Heart left ventricle (tissue), 16 donors: ENCODE data around the gene PANX3. TPM values are rescaled to one million over a fixed set of nuclear protein-coding genes. Genes with fewer than 3 reads are reported as not detected.

Source experiments
- ATAC-seq, 4 donors: fragments of 200-7000 bp; cut with Tn5 transposase; one replicate each; pipeline ENCODE4 v1.9.1; 2020 to 2022; ENCODE audit warnings: moderate library complexity in 4 of 4, mild to moderate bottlenecking in 3 of 4, moderate number of reproducible peaks in 1 of 4
- DNase-seq, 5 donors: peaks; one replicate each; pipeline ENCODE4 v3.0.0-alpha.2; 2020
- H3K27ac ChIP-seq, 12 donors: fragments of 200-600 bp; sonication (generic) in 4 of 12; one replicate each; pipeline versions ENCODE4 v1.5.0 to v1.8.0; 2016 to 2022; ENCODE audit warnings: mild to moderate bottlenecking in 2 of 12
- H3K27me3 ChIP-seq, 9 donors: fragments of 200-600 bp; sonication (generic) in 2 of 9; one replicate each; pipeline versions ENCODE4 v1.5.1 to v1.8.0; 2016 to 2022; ENCODE audit warnings: mild to moderate bottlenecking in 3 of 9
- H3K36me3 ChIP-seq, 9 donors: fragments of 200-600 bp; sonication (generic) in 2 of 9; one replicate each; pipeline versions ENCODE4 v1.5.0 to v1.8.0; 2018 to 2022; ENCODE audit warnings: mild to moderate bottlenecking in 2 of 9
- H3K4me1 ChIP-seq, 12 donors: fragments of 200-600 bp; sonication (generic) in 4 of 12; one replicate each; pipeline versions ENCODE4 v1.5.0 to v1.8.0; 2016 to 2022; ENCODE audit warnings: mild to moderate bottlenecking in 3 of 12
- H3K4me3 ChIP-seq, 12 donors: fragments of 200-600 bp; sonication (generic) in 4 of 12; one replicate each; pipeline versions ENCODE4 v1.5.0 to v1.8.0; 2017 to 2022; ENCODE audit warnings: mild to moderate bottlenecking in 9 of 12, moderate library complexity in 4 of 12
- H3K9me3 ChIP-seq, 12 donors: fragments of 200-600 bp; sonication (generic) in 4 of 12; one replicate each; pipeline versions ENCODE4 v1.5.0 to v1.8.0; 2016 to 2022; ENCODE audit warnings: mild to moderate bottlenecking in 1 of 12
- POLR2A ChIP-seq, 2 donors: fragments of 450-650 bp; IDR thresholded peaks; one replicate each; pipeline ENCODE4 v1.6.1; 2017; ENCODE audit warnings: antibody characterized with exemption in 2 of 2, mild to moderate bottlenecking in 2 of 2, moderate library complexity in 2 of 2
- WGBS, 4 donors: extraction: QIAGEN DNeasy Blood & Tissue Kit in 2 of 4; methylation state at CpG; one replicate each; pipeline versions ENCODE4 v1.1.5 to v1.1.7; 2013 to 2018; 5-methylcytosine and 5-hydroxymethylcytosine counted together
- intact Hi-C, 10 donors: fragments of 100-400 bp; cut with DNase I; formaldehyde crosslinking; loops; one replicate each; pipeline versions ENCODE4 v1.11.1 to v1.14.2; 2022
- polyA plus RNA-seq, 2 donors: library from polyadenylated mRNA; stranded (reverse); fragments of 200-250 nt; gene quantifications; one replicate each; pipeline ENCODE4 v1.2.3, GENCODE V29; 2013
- total RNA-seq, 9 donors: library from RNA; depleted of rRNA in 2 of 9; stranded (reverse); fragments of >200 nt in 2 of 9; fragmentation: NEBNext Ultra II Directional in 3 of 9; extraction: Animal tissue kit (Norgen Biotek cat#: 25700) in 3 of 9; gene quantifications; one replicate each; pipeline versions ENCODE4 v1.1.0 to v1.2.4, GENCODE V29; 2016 to 2023
- TF ChIP-seq, protein P1 (sequence below), 12 donors: fragments of 200-600 bp; sonication (generic) in 4 of 12; IDR thresholded peaks; one replicate each; pipeline versions ENCODE4 v1.5.0 to v1.8.0; 2018 to 2022; ENCODE audit warnings: antibody characterized with exemption in 12 of 12, mild to moderate bottlenecking in 5 of 12
- donor health status: ischemic (EF 13 %, LVEDD 7.1; RV severe dilation, severe dysfunction).
- donor health status: healthy with polysubstance abuse.
- donor health status: DM: no; HTN: yes; CAD: no.
- donor health status: DM: no; HTN: no; CAD: no.
- donor health status: ischemic (EF 25% LVEDD 6.9; RV normal size, moderate dysfunction).
- donor health status: ischemic (EF 25% LVEDD 5.7; RV mildly dilated, moderate dysfunction).
- donor health status: healthy.
- donor health status: DM: yes; HTN: yes; CAD: no.
- donor health status: ischemic (EF 35%, LVEDD 5.7; RV mildly dilated, moderate dysfunction).
- donor health status: nonischemic (EF 11% LVEDD 7.7; RV severe dilation, severe dysfunction).
- donor health status: DM: yes; HTN: yes; CAD: no.
- donor health status: PGD.
- donor health status: ischemic (EF 29% LVEDD 5.4; RV normal size, mild dysfunction).
- donor health status: nonischemic (EF 23%, LVEDD 6.1; RV moderate dilation, normal function).

PANX3 gene
- total and polyA plus RNA-seq, 11 donors: not detected

DNA sequence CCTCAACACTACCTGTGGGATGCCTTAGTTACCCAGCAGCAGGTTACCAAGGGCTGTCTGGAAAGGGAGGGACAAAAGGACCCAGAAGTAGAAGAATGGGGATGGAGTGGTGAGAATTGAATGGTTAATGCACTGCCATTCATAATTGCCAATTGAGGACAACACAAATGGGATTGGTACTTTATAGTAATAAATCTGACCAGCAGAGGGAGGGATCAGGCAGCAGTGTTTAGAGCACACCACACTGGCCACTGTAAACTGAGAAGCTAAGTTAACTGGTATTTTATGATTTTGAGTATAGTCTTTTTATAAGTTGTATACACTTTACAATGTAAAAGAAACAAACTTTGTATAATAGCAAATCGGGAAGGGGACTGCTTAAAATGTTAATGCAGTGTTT is 22.1 kb downstream of the PANX3 start:
- intact Hi-C loops: no loop called here
- peaks cover 2 to 100% (median 98%) of the 10 kb centered on the region in 9 donors for H3K36me3 ChIP-seq

DNA sequence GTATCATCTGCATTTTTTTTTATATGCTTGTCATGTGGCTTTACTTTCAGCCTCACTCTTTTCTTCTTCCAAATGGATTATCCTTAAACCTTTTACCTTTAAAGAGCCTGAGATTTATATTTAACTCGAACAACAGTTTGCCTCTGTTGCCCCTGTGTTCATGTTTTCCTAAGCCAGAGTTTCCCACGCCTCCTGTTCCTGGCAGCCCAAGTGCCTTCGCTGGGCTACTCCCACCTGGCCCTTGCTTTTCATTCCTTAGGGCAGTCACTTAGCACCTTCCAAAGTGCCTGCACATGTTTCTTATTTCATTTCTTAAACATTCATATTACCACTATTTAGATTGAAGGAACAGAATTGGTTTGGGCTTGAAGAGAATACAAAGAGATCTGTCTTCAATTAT is 24.7 kb downstream of the PANX3 start:
- H3K36me3 ChIP-seq: peaks cover 2 to 92% (median 86%) of the 10 kb centered on the region in 9 donors
- ATAC-seq: no peak
- TF ChIP-seq, protein P1, sequence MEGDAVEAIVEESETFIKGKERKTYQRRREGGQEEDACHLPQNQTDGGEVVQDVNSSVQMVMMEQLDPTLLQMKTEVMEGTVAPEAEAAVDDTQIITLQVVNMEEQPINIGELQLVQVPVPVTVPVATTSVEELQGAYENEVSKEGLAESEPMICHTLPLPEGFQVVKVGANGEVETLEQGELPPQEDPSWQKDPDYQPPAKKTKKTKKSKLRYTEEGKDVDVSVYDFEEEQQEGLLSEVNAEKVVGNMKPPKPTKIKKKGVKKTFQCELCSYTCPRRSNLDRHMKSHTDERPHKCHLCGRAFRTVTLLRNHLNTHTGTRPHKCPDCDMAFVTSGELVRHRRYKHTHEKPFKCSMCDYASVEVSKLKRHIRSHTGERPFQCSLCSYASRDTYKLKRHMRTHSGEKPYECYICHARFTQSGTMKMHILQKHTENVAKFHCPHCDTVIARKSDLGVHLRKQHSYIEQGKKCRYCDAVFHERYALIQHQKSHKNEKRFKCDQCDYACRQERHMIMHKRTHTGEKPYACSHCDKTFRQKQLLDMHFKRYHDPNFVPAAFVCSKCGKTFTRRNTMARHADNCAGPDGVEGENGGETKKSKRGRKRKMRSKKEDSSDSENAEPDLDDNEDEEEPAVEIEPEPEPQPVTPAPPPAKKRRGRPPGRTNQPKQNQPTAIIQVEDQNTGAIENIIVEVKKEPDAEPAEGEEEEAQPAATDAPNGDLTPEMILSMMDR (IDR thresholded peaks at IDR 0.05): no peak
- no peak for TF ChIP-seq POLR2A (IDR thresholded peaks at IDR 0.05)
- H3K4me1 ChIP-seq: no peaks in the 10 kb centered on the region
- no peak overlapping the region for H3K4me3 ChIP-seq
- intact Hi-C loops: no loop called here
- no peak for DNase-seq
- no peak overlapping the region for H3K27ac ChIP-seq
- 78 to 87% (median 82%) methylated on average over 3 of the region's 3 CpGs for WGBS, 4 donors
- H3K9me3 ChIP-seq: no peaks in the 10 kb centered on the region
- H3K27me3 ChIP-seq: no peaks in the 10 kb centered on the region

More for the DNA sequence above, 22.1 kb downstream of the PANX3 start:
- H3K4me1 ChIP-seq: no peaks in the 10 kb centered on the region
- WGBS, 4 donors: 86 to 97% (median 94%) methylated on average over 1 of the region's 1 CpG
- no peak for ATAC-seq
- H3K27me3 ChIP-seq: no peaks in the 10 kb centered on the region
- no peak for TF ChIP-seq POLR2A (IDR thresholded peaks at IDR 0.05)
- TF ChIP-seq, protein P1 (IDR thresholded peaks at IDR 0.05): peak in 2 of 12 donors; percentile 15 to 16
- no peak overlapping the region for H3K27ac ChIP-seq
- H3K4me3 ChIP-seq: no peak overlapping the region
- H3K9me3 ChIP-seq: no peaks in the 10 kb centered on the region
- DNase-seq: no peak

DNA sequence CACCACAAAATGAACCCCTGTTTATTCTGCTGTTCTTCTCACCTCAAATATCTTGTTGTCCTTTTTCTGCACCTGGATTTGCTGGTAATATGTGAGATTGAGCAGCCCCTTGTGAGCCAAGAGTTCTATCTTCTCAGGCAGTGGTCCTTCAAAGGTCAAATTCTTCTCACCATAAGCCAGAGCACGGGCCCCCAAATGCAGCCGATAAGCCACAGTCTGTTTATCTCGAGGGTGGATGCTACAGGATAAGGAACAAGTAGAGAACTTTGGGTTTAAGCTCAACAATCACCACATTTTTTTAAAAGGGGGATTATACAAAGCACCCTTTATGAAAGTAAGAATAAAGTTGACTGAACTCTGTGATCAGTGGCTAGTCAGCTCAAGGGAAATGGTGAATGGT is 27.3 kb downstream of the PANX3 start:
- 64 to 79% (median 68%) methylated on average over 3 of the region's 3 CpGs for WGBS, 4 donors
- Histone ChIP-seq H3K27ac (no peak overlapping the region), H3K9me3 (no peaks in the 10 kb centered on the region), H3K4me3 (no peak overlapping the region), H3K27me3 (no peaks in the 10 kb centered on the region), H3K36me3 (peaks cover 0 to 66% (median 60%) of the 10 kb centered on the region in 9 donors), H3K4me1 (peaks cover 0 to under 1% (median 0%) of the 10 kb centered on the region in 12 donors)
- ATAC-seq: no peak
- TF ChIP-seq, protein P1 (IDR thresholded peaks at IDR 0.05): no peak
- no peak for TF ChIP-seq POLR2A (IDR thresholded peaks at IDR 0.05)
- DNase-seq: no peak
- intact Hi-C loops: no loop called here

DNA sequence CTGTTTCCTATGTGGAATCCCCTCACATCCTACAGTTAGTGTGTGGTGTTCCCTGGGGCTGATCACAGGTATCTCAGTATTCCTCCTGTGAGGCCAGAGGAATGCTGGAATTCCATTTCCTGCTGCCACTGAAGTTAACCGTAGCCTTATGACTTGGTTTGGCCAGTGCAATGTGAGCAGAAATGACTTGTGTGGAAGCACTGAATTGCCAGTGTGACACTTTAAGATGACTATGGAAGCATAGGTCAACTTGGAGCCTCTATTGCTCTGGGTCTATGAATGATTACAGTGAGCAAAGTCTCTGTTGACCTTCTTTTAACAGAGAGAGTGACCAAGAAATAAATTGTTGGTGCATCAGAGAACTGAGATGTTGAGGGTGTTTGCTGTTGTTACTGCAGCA is 28.0 kb downstream of the PANX3 start:
- intact Hi-C loops: no loop called here
- peaks cover 0 to 5% (median 0%) of the 10 kb centered on the region in 12 donors for H3K4me1 ChIP-seq
- DNase-seq: no peak
- peaks cover 0 to 59% (median 53%) of the 10 kb centered on the region in 9 donors for H3K36me3 ChIP-seq
- 43 to 78% (median 74%) methylated on average over 1 of the region's 1 CpG for WGBS, 4 donors
- no peak for ATAC-seq
- no peaks in the 10 kb centered on the region for H3K9me3 ChIP-seq
- no peaks in the 10 kb centered on the region for H3K27me3 ChIP-seq
- TF ChIP-seq, protein P1 (IDR thresholded peaks at IDR 0.05): no peak
- H3K4me3 ChIP-seq: no peak overlapping the region
- H3K27ac ChIP-seq: no peak overlapping the region
